COLO829 (cell line): Measurements from ENCODE around the gene FAM114A1.
"Not testable (repeated sequence)": the region's sequence is repeated elsewhere in the genome, so short reads cannot be mapped to it uniquely, and the experiment has no call there.

Experiments used
- DNase-seq: peaks from one replicate; pipeline ENCODE4 v3.0.0; 2012; ENCODE audit warnings: low spot score

Gene FAM114A1

GRCh38 chr4:38967260-38968095 is 99.9 kb downstream of the FAM114A1 start:
- peak; percentile 40 for DNase-seq

GRCh38 chr4:38968668-38969067 is 101.1 kb downstream of the FAM114A1 start:
- DNase-seq = no peak

GRCh38 chr4:38976308-38976707 is 108.7 kb downstream of the FAM114A1 start:
- no peak for DNase-seq

- DNase-seq = no peak
Measured at GRCh38 chr4:38979081-38979480, 111.5 kb downstream of the FAM114A1 start.

- no peak for DNase-seq
Measured at GRCh38 chr4:38979511-38980230, 112.1 kb downstream of the FAM114A1 start.

GRCh38 chr4:38980903-38981676 is 113.5 kb downstream of the FAM114A1 start:
- DNase-seq = no peak

- DNase-seq = no peak
Measured at GRCh38 chr4:38982361-38983095, 114.9 kb downstream of the FAM114A1 start.

- no peak for DNase-seq
Measured at GRCh38 chr4:38983291-38983690, 115.7 kb downstream of the FAM114A1 start.

- DNase-seq = no peak
Measured at GRCh38 chr4:38983787-38984598, 116.4 kb downstream of the FAM114A1 start.

- no peak for DNase-seq
Measured at GRCh38 chr4:38985410-38986100, 117.9 kb downstream of the FAM114A1 start.

- no peak for DNase-seq
Measured at GRCh38 chr4:38987491-38987890, 119.9 kb downstream of the FAM114A1 start.

- not testable (repeated sequence) for DNase-seq
Measured at GRCh38 chr4:38988353-38988752, 120.7 kb downstream of the FAM114A1 start.

GRCh38 chr4:38989487-38989886 is 121.9 kb downstream of the FAM114A1 start:
- DNase-seq = no peak

GRCh38 chr4:38990241-38990640 is 122.6 kb downstream of the FAM114A1 start:
- DNase-seq = no peak

GRCh38 chr4:38993683-38994082 is 126.1 kb downstream of the FAM114A1 start:
- peak; percentile 2 for DNase-seq

- DNase-seq = no peak
Measured at GRCh38 chr4:38994135-38994534, 126.5 kb downstream of the FAM114A1 start.
